Measurements from ENCODE around the gene PPP1R15A.
A peak's percentile ranks its signal among the peaks of the same experiment; 100 is the strongest.
"Not testable (repeated sequence)": the region's sequence is repeated elsewhere in the genome, so short reads cannot be mapped to it uniquely, and the experiment has no call there.

PPP1R15A gene

GRCh38 chr19:48872182-48872883 lies at the start of gene PPP1R15A:
TSS of gene PPP1R15A (plus strand) at chr19:48872421. CDS start at chr19:48873234, 813 bp downstream.
- DNase-seq, result peak; percentile 97 to 99

- DNase-seq, result no peak
These were observed 49.7 kb upstream of the PPP1R15A start for GRCh38 chr19:48822514-48822913.

- no peak for DNase-seq
These were observed 45.6 kb upstream of the PPP1R15A start for GRCh38 chr19:48826606-48827020.

- no peak for DNase-seq
These were observed 42.1 kb upstream of the PPP1R15A start for GRCh38 chr19:48830088-48830487.

GRCh38 chr19:48830965-48831364 lies 41.3 kb upstream of the PPP1R15A start:
- DNase-seq, result no peak

- no peak for DNase-seq
These were observed 39.2 kb upstream of the PPP1R15A start for GRCh38 chr19:48833049-48833448.

- DNase-seq, result no peak
These were observed 38.2 kb upstream of the PPP1R15A start for GRCh38 chr19:48833977-48834376.

GRCh38 chr19:48835734-48836088 lies 36.5 kb upstream of the PPP1R15A start:
- peak; percentile 91 to 93 for DNase-seq

GRCh38 chr19:48836089-48837017 lies 35.9 kb upstream of the PPP1R15A start, which contains the start of gene HSD17B14:
TSS of gene HSD17B14 (minus strand) at chr19:48836491. CDS start at chr19:48836411, 80 bp downstream.
- peak; percentile 43 to 68 for DNase-seq

- DNase-seq, result peak; percentile 91 to 94
These were observed 35.1 kb upstream of the PPP1R15A start for GRCh38 chr19:48837051-48837524.

GRCh38 chr19:48837687-48838086 lies 34.5 kb upstream of the PPP1R15A start:
- no peak for DNase-seq

GRCh38 chr19:48841047-48841446 lies 31.2 kb upstream of the PPP1R15A start:
- DNase-seq, result no peak

GRCh38 chr19:48841571-48841970 lies 30.6 kb upstream of the PPP1R15A start:
- no peak for DNase-seq

- DNase-seq, result peak in 1 of 2 experiments; percentile 60
These were observed 29.4 kb upstream of the PPP1R15A start for GRCh38 chr19:48842789-48843162.

GRCh38 chr19:48844472-48844871 lies 27.7 kb upstream of the PPP1R15A start:
- DNase-seq, result no peak

- no peak for DNase-seq
These were observed 26.8 kb upstream of the PPP1R15A start for GRCh38 chr19:48845384-48845783.

GRCh38 chr19:48846659-48847058 lies 25.6 kb upstream of the PPP1R15A start:
- not testable (repeated sequence) for DNase-seq

GRCh38 chr19:48852292-48852691 lies 19.9 kb upstream of the PPP1R15A start:
- DNase-seq, result no peak

- no peak for DNase-seq
These were observed 18.7 kb upstream of the PPP1R15A start for GRCh38 chr19:48853483-48853882.

GRCh38 chr19:48854103-48854502 lies 18.1 kb upstream of the PPP1R15A start:
- no peak for DNase-seq

- DNase-seq, result no peak
These were observed 15.3 kb upstream of the PPP1R15A start for GRCh38 chr19:48856921-48857320.

- DNase-seq, result peak; percentile 69 to 77
These were observed 13.1 kb upstream of the PPP1R15A start for GRCh38 chr19:48858984-48859710.

Data from NCI-H1930 (cell line).